GM18526 (cell line): ENCODE measurements around the gene NDC1.

Experiments
- POLR2A ChIP-seq: IDR thresholded peaks from 3 replicates; pipeline ENCODE4 v1.6.1; 2011; ENCODE audit not compliant: insufficient read length; ENCODE audit errors: extremely low read depth

Gene NDC1

GRCh38 chr1:53834776-53835175 lies 3.3 kb downstream of the NDC1 start:
- TF ChIP-seq POLR2A = no peak

GRCh38 chr1:53833393-53833792 lies 4.7 kb downstream of the NDC1 start:
- TF ChIP-seq POLR2A = no peak

- TF ChIP-seq POLR2A = no peak
These were observed 11.7 kb downstream of the NDC1 start for GRCh38 chr1:53826367-53826766.

GRCh38 chr1:53825306-53825705 lies 12.8 kb downstream of the NDC1 start:
- no peak for TF ChIP-seq POLR2A

- no peak for TF ChIP-seq POLR2A
These were observed 15.2 kb downstream of the NDC1 start for GRCh38 chr1:53822931-53823330.

GRCh38 chr1:53821380-53821779 lies 16.7 kb downstream of the NDC1 start:
- TF ChIP-seq POLR2A = no peak

GRCh38 chr1:53819387-53819786 lies 18.7 kb downstream of the NDC1 start:
- no peak for TF ChIP-seq POLR2A

GRCh38 chr1:53811414-53811851 lies 26.7 kb downstream of the NDC1 start:
- TF ChIP-seq POLR2A = no peak

GRCh38 chr1:53810497-53810896 lies 27.6 kb downstream of the NDC1 start:
- TF ChIP-seq POLR2A = no peak

- TF ChIP-seq POLR2A = no peak
These were observed 28.1 kb downstream of the NDC1 start for GRCh38 chr1:53810007-53810406.

- TF ChIP-seq POLR2A = no peak
These were observed 30.2 kb downstream of the NDC1 start for GRCh38 chr1:53807916-53808315.

GRCh38 chr1:53804791-53805505 lies 33.1 kb downstream of the NDC1 start:
- no peak for TF ChIP-seq POLR2A

GRCh38 chr1:53804181-53804580 lies 33.9 kb downstream of the NDC1 start:
- TF ChIP-seq POLR2A = no peak

- TF ChIP-seq POLR2A = no peak
These were observed 37.5 kb downstream of the NDC1 start for GRCh38 chr1:53800621-53801020.

GRCh38 chr1:53799141-53799540 lies 39.0 kb downstream of the NDC1 start:
- TF ChIP-seq POLR2A = no peak

GRCh38 chr1:53792806-53793205 lies 45.3 kb downstream of the NDC1 start:
- no peak for TF ChIP-seq POLR2A

GRCh38 chr1:53787655-53788054 lies 50.4 kb downstream of the NDC1 start:
- TF ChIP-seq POLR2A = no peak
